Neural progenitor cell (in vitro differentiated cells): ENCODE data around the gene SLC10A7. TPM values are rescaled to one million over a fixed set of nuclear protein-coding genes. Genes with fewer than 3 reads are reported as not detected.

Experiments used
- DNase-seq: peaks from one replicate; pipeline ENCODE4 v3.0.0-alpha.2; 2016; ENCODE audit warnings: low spot score
- H2AFZ ChIP-seq: fragments of 200-600 bp; sonication (generic); replicated peaks from 2 replicates; pipeline ENCODE4 v1.6.1; 2016; ENCODE audit warnings: antibody characterized with exemption
- H3F3A ChIP-seq: fragments of 200-600 bp; sonication (generic); 2 replicates; pipeline ENCODE4 v1.6.1; 2016; ENCODE audit warnings: antibody characterized with exemption, low read depth
- H3K27ac ChIP-seq: fragments of 200-600 bp; sonication (generic); 2 replicates; pipeline ENCODE4 v1.5.1; 2016; ENCODE audit warnings: mild to moderate bottlenecking
- H3K27me3 ChIP-seq: fragments of 200-600 bp; sonication (generic); 2 replicates; pipeline ENCODE4 v1.6.1; 2016; ENCODE audit warnings: mild to moderate bottlenecking, moderate library complexity
- H3K36me3 ChIP-seq: fragments of 200-600 bp; sonication (generic); 2 replicates; pipeline ENCODE4 v1.5.1; 2016
- H3K4me1 ChIP-seq: fragments of 200-600 bp; sonication (generic); 2 replicates; pipeline ENCODE4 v1.6.1; 2016; ENCODE audit warnings: mixed run types
- H3K4me2 ChIP-seq: fragments of 200-600 bp; sonication (generic); 2 replicates; pipeline ENCODE4 v1.6.1; 2016
- H3K4me3 ChIP-seq: fragments of 200-600 bp; sonication (generic); 2 replicates; pipeline ENCODE4 v1.5.1; 2016
- H3K79me2 ChIP-seq: fragments of 200-600 bp; sonication (generic); 2 replicates; pipeline ENCODE4 v1.6.1; 2016; ENCODE audit warnings: low read depth
- H3K9ac ChIP-seq: fragments of 200-600 bp; sonication (generic); 2 replicates; pipeline ENCODE4 v1.6.1; 2016
- H3K9me3 ChIP-seq: fragments of 200-600 bp; sonication (generic); 2 replicates; pipeline ENCODE4 v1.5.1; 2016; ENCODE audit warnings: low read depth
- H4K20me1 ChIP-seq: fragments of 200-600 bp; sonication (generic); 2 replicates; pipeline ENCODE4 v1.6.1; 2016; ENCODE audit warnings: low read depth
- H3K27ac Mint-ChIP-seq: 3 replicates; pipeline ENCODE4 v1.8.0; 2021; ENCODE audit warnings: mixed read lengths
- H3K27me3 Mint-ChIP-seq: 2 replicates; pipeline ENCODE4 v1.8.0; 2022; ENCODE audit warnings: low read depth, mild to moderate bottlenecking, inconsistent platforms, moderate library complexity, mixed read lengths; ENCODE audit not compliant: insufficient read depth
- H3K36me3 Mint-ChIP-seq: 3 replicates; pipeline ENCODE4 v1.8.0; 2021; ENCODE audit warnings: mixed read lengths
- H3K4me1 Mint-ChIP-seq: 3 replicates; pipeline ENCODE4 v1.8.0; 2021; ENCODE audit warnings: mixed read lengths
- H3K4me3 Mint-ChIP-seq: 3 replicates; pipeline ENCODE4 v1.8.0; 2021; ENCODE audit warnings: mild to moderate bottlenecking, moderate library complexity, mixed read lengths
- H3K9me3 Mint-ChIP-seq: 3 replicates; pipeline ENCODE4 v1.8.0; 2020; ENCODE audit warnings: mixed read lengths
- CTCF ChIP-seq: fragments of 200-600 bp; sonication (generic); IDR thresholded peaks from 2 replicates; pipeline ENCODE4 v1.5.1; 2017; ENCODE audit warnings: antibody characterized with exemption, mild to moderate bottlenecking
- EZH2 ChIP-seq: fragments of 200-600 bp; sonication (generic); IDR thresholded peaks from 2 replicates; pipeline ENCODE4 v1.6.1; 2017; ENCODE audit warnings: antibody characterized with exemption, mild to moderate bottlenecking, moderate library complexity
- EZH2phosphoT487 ChIP-seq: fragments of 200-600 bp; sonication (generic); IDR thresholded peaks from 2 replicates; pipeline ENCODE4 v1.6.1; 2017; ENCODE audit warnings: antibody characterized with exemption
- total RNA-seq: library from RNA; depleted of rRNA; stranded (reverse); fragments of >200 nt; gene quantifications from 2 replicates; pipeline ENCODE4 v1.2.3, GENCODE V29; 2015; ENCODE audit warnings: low replicate concordance

SLC10A7 gene
- total RNA-seq, 1 donor from 2014 or later, result 9.9 TPM

GRCh38 chr4:146247356-146247755, 274.4 kb downstream of the SLC10A7 start:
- TF ChIP-seq EZH2phosphoT487 (no peak), EZH2 (no peak), CTCF (no peak)
- Mint-ChIP-seq H3K9me3 (no peaks in the 10 kb centered on the region), H3K4me1 (peaks cover 4% of the 10 kb centered on the region), H3K36me3 (no peaks in the 10 kb centered on the region), H3K27me3 (peaks cover 7% of the 10 kb centered on the region), H3K27ac (no peak overlapping the region), H3K4me3 (no peak overlapping the region)
- no peaks in the 10 kb centered on the region for H3K36me3 ChIP-seq
- no peaks in the 10 kb centered on the region for H4K20me1 ChIP-seq
- H3K9me3 ChIP-seq, result no peaks in the 10 kb centered on the region
- H3K4me3 ChIP-seq, result no peak overlapping the region
- H3K4me2 ChIP-seq, result no peak overlapping the region
- H3K27ac ChIP-seq, result no peak overlapping the region
- H3F3A ChIP-seq, result no peaks in the 10 kb centered on the region
- H3K9ac ChIP-seq, result no peak overlapping the region
- H2AFZ ChIP-seq, result no peak overlapping the region
- H3K79me2 ChIP-seq, result no peaks in the 10 kb centered on the region
- no peak for DNase-seq
- H3K4me1 ChIP-seq, result no peaks in the 10 kb centered on the region
- H3K27me3 ChIP-seq, result no peaks in the 10 kb centered on the region

GRCh38 chr4:146246381-146246780, 275.4 kb downstream of the SLC10A7 start:
- Histone ChIP-seq H3K9me3 (no peaks in the 10 kb centered on the region), H3K9ac (no peak overlapping the region), H3K79me2 (no peaks in the 10 kb centered on the region), H3K36me3 (no peaks in the 10 kb centered on the region), H3F3A (no peaks in the 10 kb centered on the region), H3K4me2 (no peak overlapping the region), H3K27me3 (no peaks in the 10 kb centered on the region), H4K20me1 (no peaks in the 10 kb centered on the region), H3K4me1 (no peaks in the 10 kb centered on the region), H2AFZ (no peak overlapping the region), H3K27ac (no peak overlapping the region), H3K4me3 (no peak overlapping the region)
- Mint-ChIP-seq H3K27me3 (peaks cover 7% of the 10 kb centered on the region), H3K27ac (no peak overlapping the region), H3K4me3 (no peak overlapping the region), H3K4me1 (peaks cover 7% of the 10 kb centered on the region), H3K9me3 (no peaks in the 10 kb centered on the region), H3K36me3 (no peaks in the 10 kb centered on the region)
- no peak for DNase-seq
- no peak for TF ChIP-seq CTCF
- TF ChIP-seq EZH2phosphoT487, result no peak
- no peak for TF ChIP-seq EZH2

- H3K27ac ChIP-seq, result no peak overlapping the region
- H3K9me3 Mint-ChIP-seq, result no peaks in the 10 kb centered on the region
- no peak overlapping the region for H3K4me3 Mint-ChIP-seq
- H3F3A ChIP-seq, result no peaks in the 10 kb centered on the region
- no peaks in the 10 kb centered on the region for H3K36me3 Mint-ChIP-seq
- H3K9me3 ChIP-seq, result no peaks in the 10 kb centered on the region
- H3K27ac Mint-ChIP-seq, result no peak overlapping the region
- no peaks in the 10 kb centered on the region for H4K20me1 ChIP-seq
- H3K9ac ChIP-seq, result no peak overlapping the region
- no peaks in the 10 kb centered on the region for H3K4me1 ChIP-seq
- no peak overlapping the region for H3K4me3 ChIP-seq
- no peaks in the 10 kb centered on the region for H3K36me3 ChIP-seq
- H3K27me3 ChIP-seq, result no peaks in the 10 kb centered on the region
- H3K79me2 ChIP-seq, result no peaks in the 10 kb centered on the region
- DNase-seq, result no peak
- H3K27me3 Mint-ChIP-seq, result peaks cover 7% of the 10 kb centered on the region
- H3K4me2 ChIP-seq, result no peak overlapping the region
- TF ChIP-seq EZH2phosphoT487 (no peak), CTCF (no peak), EZH2 (no peak)
- H3K4me1 Mint-ChIP-seq, result peaks cover 11% of the 10 kb centered on the region
- no peak overlapping the region for H2AFZ ChIP-seq
Observed at GRCh38 chr4:146245850-146246249, 275.9 kb downstream of the SLC10A7 start.

- no peak for DNase-seq
- H3K9me3 ChIP-seq, result no peaks in the 10 kb centered on the region
- Mint-ChIP-seq H3K27ac (no peak overlapping the region), H3K27me3 (peaks cover 7% of the 10 kb centered on the region), H3K4me3 (no peak overlapping the region), H3K9me3 (no peaks in the 10 kb centered on the region), H3K4me1 (peaks cover 11% of the 10 kb centered on the region), H3K36me3 (no peaks in the 10 kb centered on the region)
- no peaks in the 10 kb centered on the region for H3K79me2 ChIP-seq
- no peak overlapping the region for H3K9ac ChIP-seq
- H3F3A ChIP-seq, result no peaks in the 10 kb centered on the region
- no peak overlapping the region for H3K4me2 ChIP-seq
- TF ChIP-seq EZH2phosphoT487 (no peak), CTCF (no peak), EZH2 (no peak)
- H2AFZ ChIP-seq, result no peak overlapping the region
- no peaks in the 10 kb centered on the region for H3K4me1 ChIP-seq
- no peak overlapping the region for H3K4me3 ChIP-seq
- H3K36me3 ChIP-seq, result no peaks in the 10 kb centered on the region
- H3K27me3 ChIP-seq, result no peaks in the 10 kb centered on the region
- no peak overlapping the region for H3K27ac ChIP-seq
- no peaks in the 10 kb centered on the region for H4K20me1 ChIP-seq
Observed at GRCh38 chr4:146245246-146245645, 276.5 kb downstream of the SLC10A7 start.
